Urinary bladder (tissue), 4 donors: ENCODE measurements around the gene RMRP. TPM values are rescaled to one million over a fixed set of nuclear protein-coding genes. Genes with fewer than 3 reads are reported as not detected.

Source experiments
- DNase-seq: peaks from one replicate; pipeline ENCODE4 v3.0.0-alpha.2; 2015; ENCODE audit errors: extremely low spot score
- H3K27ac ChIP-seq: one replicate; pipeline ENCODE4 v1.5.1; 2013; ENCODE audit warnings: low read depth, mild to moderate bottlenecking, moderate library complexity
- H3K36me3 ChIP-seq: one replicate; pipeline ENCODE4 v1.6.1; 2013; ENCODE audit warnings: mild to moderate bottlenecking, moderate library complexity; ENCODE audit not compliant: insufficient read depth
- H3K4me1 ChIP-seq: one replicate; pipeline ENCODE4 v1.6.1; 2013; ENCODE audit warnings: mild to moderate bottlenecking, moderate library complexity; ENCODE audit not compliant: insufficient read depth
- H3K4me3 ChIP-seq: one replicate; pipeline ENCODE4 v1.5.1; 2013; ENCODE audit warnings: low read depth, low read length
- WGBS: extraction: QIAGEN DNeasy Blood & Tissue Kit; methylation state at CpG from one replicate; pipeline ENCODE4 v1.1.7; 2013; 5-methylcytosine and 5-hydroxymethylcytosine counted together
- polyA plus RNA-seq: library from polyadenylated mRNA; stranded (reverse); fragments of 200-250 nt; gene quantifications from one replicate; pipeline ENCODE4 v1.2.3, GENCODE V29; 2013
- total RNA-seq: library from RNA; depleted of rRNA; stranded (reverse); fragments of >200 nt; gene quantifications from one replicate; pipeline ENCODE4 v1.2.3, GENCODE V29; 2014
- donor health status: healthy with polysubstance abuse.
- donor health status: healthy.

Gene RMRP
- 99,097 TPM for total RNA-seq
- not detected for polyA plus RNA-seq

- Histone ChIP-seq H3K4me3 (peak within 1 kb of the TSS; percentile 75), H3K27ac (peak within 1 kb of the TSS; percentile 94), H3K36me3 (no peaks in the 10 kb centered on the region), H3K4me1 (no peaks in the 10 kb centered on the region)
- WGBS, result under 1% methylated on average over 42 of the region's 42 CpGs
- DNase-seq, result peak; percentile 97
These were observed at the start of gene RMRP for GRCh38 chr9:35657546-35658136. Gene RMRP, minus strand, starts transcription at chr9:35658019.

DNA sequence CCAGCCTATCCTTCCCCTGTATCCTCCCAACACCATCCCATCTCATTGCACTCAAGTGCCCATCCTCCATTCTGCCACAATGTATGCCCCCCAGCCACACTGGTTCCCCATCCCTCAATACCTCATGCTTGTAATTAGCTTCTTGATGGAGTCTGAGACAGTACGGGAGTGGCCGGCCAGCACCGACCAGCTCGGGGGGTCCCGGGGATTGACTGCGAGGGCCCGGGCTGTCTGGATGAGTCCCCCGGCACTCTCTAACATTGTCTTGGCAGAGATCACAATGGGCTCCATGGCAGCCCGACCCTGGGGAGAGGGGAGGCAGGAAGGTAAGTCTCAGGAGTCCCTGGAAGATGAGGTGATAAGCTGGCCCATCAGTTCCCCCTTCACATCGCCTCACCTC, 49.1 kb upstream of the RMRP start:
- Histone ChIP-seq H3K27ac (no peak overlapping the region), H3K36me3 (peaks cover 18% of the 10 kb centered on the region), H3K4me1 (no peaks in the 10 kb centered on the region), H3K4me3 (no peak overlapping the region)
- DNase-seq, result no peak
- WGBS, result 92% methylated on average over 10 of the region's 10 CpGs

DNA sequence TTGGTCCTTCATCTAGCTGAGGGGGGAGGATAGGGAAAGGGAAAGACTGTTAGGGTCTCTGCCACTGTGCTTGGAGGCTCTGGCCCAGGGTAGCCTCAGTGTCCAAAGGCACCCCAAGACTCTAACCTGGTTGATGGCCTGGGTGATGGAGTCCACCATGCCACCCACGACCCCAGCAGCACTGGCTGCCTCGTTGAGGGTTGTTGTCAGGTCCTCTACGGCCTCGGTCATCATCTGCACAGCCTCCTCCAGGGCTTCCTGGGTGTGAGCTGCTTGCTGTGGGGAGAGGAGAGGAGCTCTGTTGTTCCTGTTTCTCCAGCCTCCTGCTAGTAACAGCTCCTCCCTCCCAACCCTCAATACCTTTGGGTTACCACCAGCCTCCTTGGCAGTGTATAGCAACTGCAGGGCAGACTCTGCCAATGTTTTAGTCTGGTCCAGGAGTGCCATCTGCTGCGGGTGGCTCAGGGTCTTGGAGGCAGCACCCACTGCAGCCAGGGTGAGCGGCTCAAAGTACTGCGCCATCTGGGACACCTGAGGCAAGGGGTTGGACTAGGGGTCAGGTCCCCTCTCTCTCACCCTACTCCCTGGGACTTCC, 48.1 kb upstream of the RMRP start:
- 96% methylated on average over 7 of the region's 7 CpGs for WGBS
- H3K27ac ChIP-seq, result no peak overlapping the region

DNA sequence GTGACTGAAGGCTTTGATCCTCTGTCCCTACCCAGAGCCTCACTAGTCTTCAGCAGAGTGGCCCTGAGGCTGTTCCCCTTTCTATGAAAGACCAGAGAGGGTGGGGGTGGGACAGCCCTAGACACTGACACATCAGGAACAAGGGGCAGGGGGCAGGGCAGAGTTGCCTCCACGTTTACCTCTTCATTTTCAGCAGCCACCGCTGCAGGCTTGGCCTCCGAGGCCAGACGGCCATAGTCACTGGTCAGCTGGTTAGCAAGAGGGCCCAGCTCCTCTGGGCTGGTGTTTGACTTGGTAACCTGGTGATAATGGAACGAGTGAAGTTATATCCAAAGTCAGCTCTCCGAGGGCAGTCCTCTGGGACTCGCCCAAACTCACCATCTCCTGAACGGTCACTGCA, 47.6 kb upstream of the RMRP start:
- Histone ChIP-seq H3K4me3 (no peak overlapping the region), H3K36me3 (peaks cover 18% of the 10 kb centered on the region), H3K4me1 (no peaks in the 10 kb centered on the region), H3K27ac (no peak overlapping the region)
- 85% methylated on average over 8 of the region's 8 CpGs for WGBS
- DNase-seq, result no peak

More for the DNA sequence above, 48.1 kb upstream of the RMRP start:
- no peak for DNase-seq
- Histone ChIP-seq H3K4me1 (no peaks in the 10 kb centered on the region), H3K36me3 (peaks cover 17% of the 10 kb centered on the region), H3K4me3 (no peak overlapping the region)

DNA sequence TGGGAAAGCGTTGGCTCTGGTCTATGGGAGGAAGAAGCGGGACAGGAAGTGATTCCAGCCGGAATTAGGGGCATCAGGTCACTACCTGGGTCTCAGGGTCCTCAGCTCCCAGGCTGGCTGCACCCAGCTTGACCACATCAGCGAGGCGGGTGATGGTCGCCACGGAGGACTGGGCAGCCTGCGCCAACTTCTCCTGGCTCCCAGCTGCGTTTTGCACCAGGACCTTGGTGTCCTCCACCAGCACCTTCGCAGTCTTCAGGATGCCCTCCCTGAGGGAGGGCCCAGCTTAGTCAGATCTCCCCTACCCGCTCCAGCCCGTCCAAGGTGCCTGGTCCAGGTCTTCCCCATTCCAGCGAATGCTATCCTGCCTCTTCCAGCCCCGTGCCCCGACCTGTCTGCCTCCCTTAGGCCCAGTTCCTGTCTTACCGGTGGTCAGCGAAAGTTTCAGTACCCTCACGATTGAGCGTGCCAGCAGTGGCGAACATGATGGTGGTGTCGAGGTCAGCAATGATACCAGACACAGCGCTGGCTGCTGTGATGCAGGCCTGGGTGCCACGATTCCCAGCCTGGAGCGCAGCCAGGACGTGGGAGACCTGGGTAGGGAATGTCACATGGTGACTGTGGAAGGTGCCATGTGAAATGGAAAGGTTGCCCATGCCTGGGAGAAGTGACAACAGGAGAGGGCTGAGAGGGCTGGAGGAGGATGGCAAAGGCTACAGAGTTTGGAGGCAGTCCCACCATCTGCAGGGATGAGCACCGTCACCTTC, 46.3 kb upstream of the RMRP start:
- H3K27ac ChIP-seq, result no peak overlapping the region
- no peaks in the 10 kb centered on the region for H3K4me1 ChIP-seq
- peaks cover 18% of the 10 kb centered on the region for H3K36me3 ChIP-seq
- no peak overlapping the region for H3K4me3 ChIP-seq
- 94% methylated on average over 26 of the region's 26 CpGs for WGBS
- DNase-seq, result no peak

- DNase-seq, result no peak
- Histone ChIP-seq H3K4me3 (no peak overlapping the region), H3K36me3 (peaks cover 18% of the 10 kb centered on the region), H3K4me1 (no peaks in the 10 kb centered on the region), H3K27ac (no peak overlapping the region)
- 95% methylated on average over 7 of the region's 7 CpGs for WGBS
These were observed 44.9 kb upstream of the RMRP start for GRCh38 chr9:35702696-35703095.

GRCh38 chr9:35700942-35701341, 43.1 kb upstream of the RMRP start:
- no peak overlapping the region for H3K27ac ChIP-seq
- no peak overlapping the region for H3K4me3 ChIP-seq
- peaks cover 14% of the 10 kb centered on the region for H3K36me3 ChIP-seq
- DNase-seq, result no peak
- no peaks in the 10 kb centered on the region for H3K4me1 ChIP-seq

- DNase-seq, result no peak
- peaks cover 8% of the 10 kb centered on the region for H3K36me3 ChIP-seq
- H3K4me3 ChIP-seq, result no peak overlapping the region
- no peaks in the 10 kb centered on the region for H3K4me1 ChIP-seq
- 86% methylated on average over 11 of the region's 11 CpGs for WGBS
- H3K27ac ChIP-seq, result no peak overlapping the region
These were observed 42.2 kb upstream of the RMRP start for GRCh38 chr9:35700031-35700430.

DNA sequence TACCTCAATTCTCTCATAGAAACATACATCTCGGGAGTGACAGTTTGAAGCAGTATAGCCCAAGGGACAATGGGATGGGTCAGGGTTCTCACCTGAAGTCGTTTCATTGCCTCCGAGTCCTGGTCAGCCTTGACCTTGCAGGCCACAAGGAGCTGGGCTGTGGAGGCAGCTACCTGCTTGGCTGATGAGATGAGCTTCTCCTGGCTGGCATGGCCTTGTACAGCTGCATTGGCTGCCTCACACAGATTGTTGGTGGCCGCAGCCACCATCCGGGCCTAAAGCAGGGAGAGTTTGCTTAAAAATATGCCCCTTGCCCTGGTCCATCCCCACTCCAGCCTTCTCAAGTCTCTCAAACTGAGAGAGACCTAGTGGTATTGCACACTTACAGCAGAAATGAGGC, 40.4 kb upstream of the RMRP start:
- H3K4me3 ChIP-seq, result no peak overlapping the region
- no peak for DNase-seq
- H3K4me1 ChIP-seq, result no peaks in the 10 kb centered on the region
- H3K27ac ChIP-seq, result no peak overlapping the region
- peaks cover 6% of the 10 kb centered on the region for H3K36me3 ChIP-seq
- 88% methylated on average over 5 of the region's 5 CpGs for WGBS

DNA sequence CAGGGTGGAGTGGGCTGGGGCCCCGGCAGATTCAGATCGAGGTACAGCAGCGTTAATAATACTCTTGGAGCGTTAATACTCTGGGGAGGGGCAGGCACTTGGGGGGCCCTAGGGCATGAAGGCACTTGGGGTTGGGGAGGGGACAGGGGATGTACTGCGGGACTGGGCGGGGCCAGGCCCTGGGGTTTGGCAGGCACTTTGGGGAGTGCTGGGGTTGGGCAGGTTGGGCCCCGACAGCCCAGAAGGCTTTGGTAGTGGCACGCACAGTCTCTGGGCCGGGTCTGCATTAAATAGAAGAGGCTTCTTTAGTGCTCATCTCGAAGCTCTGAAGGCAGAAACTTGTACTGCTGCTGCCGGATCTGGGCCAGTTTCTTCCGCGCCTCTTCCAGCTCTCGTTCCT, 39.7 kb upstream of the RMRP start:
- 70% methylated on average over 14 of the region's 14 CpGs for WGBS
- no peak for DNase-seq
- no peak overlapping the region for H3K4me3 ChIP-seq
- H3K36me3 ChIP-seq, result peaks cover 6% of the 10 kb centered on the region
- H3K4me1 ChIP-seq, result no peaks in the 10 kb centered on the region
- H3K27ac ChIP-seq, result no peak overlapping the region

DNA sequence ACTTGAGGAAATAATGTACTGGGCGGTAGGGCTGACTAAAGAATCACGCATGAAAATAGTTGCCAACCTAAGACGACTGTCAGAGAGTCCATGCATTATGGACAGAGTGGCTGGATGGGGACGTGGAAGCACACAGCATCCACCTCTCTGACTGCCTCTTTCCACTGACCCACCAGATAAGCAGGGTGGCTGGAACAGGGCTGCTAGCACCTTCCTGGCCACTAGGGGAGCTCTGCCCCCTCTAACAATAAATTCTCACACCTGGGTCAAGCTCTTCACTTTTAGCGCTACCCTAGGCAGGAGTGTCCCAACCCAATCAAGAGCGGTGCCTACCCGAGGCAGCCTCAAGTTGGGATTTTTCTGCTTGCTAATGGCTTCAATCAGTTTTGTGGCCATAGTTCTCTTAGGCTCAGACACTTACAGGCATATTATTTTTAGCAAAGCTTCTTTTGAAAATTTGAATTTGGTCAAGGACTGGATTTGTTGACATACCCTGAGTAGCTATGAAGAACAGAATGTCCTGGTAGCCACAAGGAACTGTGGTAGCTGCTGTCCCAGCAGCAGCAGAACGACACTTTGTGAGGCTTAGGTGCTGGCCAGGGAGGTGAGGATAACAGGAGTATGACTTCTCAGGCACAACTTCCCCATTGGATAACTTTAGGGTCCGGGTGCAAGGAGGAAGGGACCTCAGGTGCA, 38.8 kb upstream of the RMRP start:
- Histone ChIP-seq H3K27ac (no peak overlapping the region), H3K4me3 (no peak overlapping the region), H3K36me3 (peaks cover 6% of the 10 kb centered on the region), H3K4me1 (no peaks in the 10 kb centered on the region)
- no peak for DNase-seq
- 36% methylated on average over 9 of the region's 9 CpGs for WGBS

GRCh38 chr9:35695943-35696401, 38.2 kb upstream of the RMRP start:
- Histone ChIP-seq H3K36me3 (peaks cover 5% of the 10 kb centered on the region), H3K27ac (no peak overlapping the region)
- DNase-seq, result no peak

GRCh38 chr9:35691757-35692301, 34.0 kb upstream of the RMRP start:
- Histone ChIP-seq H3K4me1 (no peaks in the 10 kb centered on the region), H3K4me3 (no peak overlapping the region), H3K36me3 (no peaks in the 10 kb centered on the region), H3K27ac (no peak overlapping the region)
- 43% methylated on average over 13 of the region's 13 CpGs for WGBS
- no peak for DNase-seq

More at GRCh38 chr9:35695943-35696401, 38.2 kb upstream of the RMRP start:
- H3K4me1 ChIP-seq, result no peaks in the 10 kb centered on the region
- 89% methylated on average over 3 of the region's 3 CpGs for WGBS
- no peak overlapping the region for H3K4me3 ChIP-seq
